Measurements from ENCODE around the gene C1orf50. TPM values are rescaled to one million over a fixed set of nuclear protein-coding genes. Genes with fewer than 3 reads are reported as not detected.

The C1orf50 gene
- total RNA-seq, 1 donor from 2014 or later, result 5.2 TPM

- DNase-seq, result no peak
These were observed 7.9 kb upstream of the C1orf50 start for GRCh38 chr1:42759114-42759513.

GRCh38 chr1:42761567-42761966, 5.5 kb upstream of the C1orf50 start:
- no peak for DNase-seq

GRCh38 chr1:42762269-42762668, 4.8 kb upstream of the C1orf50 start:
- DNase-seq, result no peak

GRCh38 chr1:42765269-42765668, 1.8 kb upstream of the C1orf50 start:
- no peak for DNase-seq

GRCh38 chr1:42765832-42766740, 963 bp upstream of the C1orf50 start:
- DNase-seq, result peak; percentile 73

- DNase-seq, result no peak
These were observed 506 bp downstream of the C1orf50 start for GRCh38 chr1:42767510-42768000.

- DNase-seq, result no peak
These were observed 1.1 kb downstream of the C1orf50 start for GRCh38 chr1:42768172-42768571.

GRCh38 chr1:42769811-42770210, 2.8 kb downstream of the C1orf50 start:
- no peak for DNase-seq

GRCh38 chr1:42773420-42773819, 6.4 kb downstream of the C1orf50 start:
- DNase-seq, result no peak

GRCh38 chr1:42774928-42775526, 8.0 kb downstream of the C1orf50 start:
- DNase-seq, result no peak

GRCh38 chr1:42776502-42776901, 9.5 kb downstream of the C1orf50 start:
- DNase-seq, result no peak

GRCh38 chr1:42777852-42778251, 10.8 kb downstream of the C1orf50 start:
- DNase-seq, result no peak

GRCh38 chr1:42779725-42780124, 12.7 kb downstream of the C1orf50 start:
- no peak for DNase-seq

- no peak for DNase-seq
These were observed 13.1 kb downstream of the C1orf50 start for GRCh38 chr1:42780176-42780575.

GRCh38 chr1:42783092-42783491, 16.0 kb downstream of the C1orf50 start:
- no peak for DNase-seq

- DNase-seq, result no peak
These were observed 17.5 kb downstream of the C1orf50 start for GRCh38 chr1:42784547-42784945.

GRCh38 chr1:42784946-42785693, 18.1 kb downstream of the C1orf50 start, which contains the start of gene TMEM269:
Gene TMEM269 (plus strand): TSS chr1:42784991. CDS start chr1:42789894, 4,903 bp downstream.
- DNase-seq, result no peak

GRCh38 chr1:42786097-42786496, 19.0 kb downstream of the C1orf50 start:
- DNase-seq, result no peak

- DNase-seq, result no peak
These were observed 21.0 kb downstream of the C1orf50 start for GRCh38 chr1:42788021-42788420.

GRCh38 chr1:42793824-42794223, 26.8 kb downstream of the C1orf50 start:
- no peak for DNase-seq

- no peak for DNase-seq
These were observed 30.4 kb downstream of the C1orf50 start for GRCh38 chr1:42797414-42797813.

GRCh38 chr1:42797979-42798378, 30.9 kb downstream of the C1orf50 start:
- DNase-seq, result no peak

All from skin of body (tissue), 2 donors.